Activated CD8-positive, alpha-beta memory T cell treated with anti-CD3 and anti-CD28 coated beads for 24 hours (primary cell): Measurements from ENCODE around the gene CLHC1.
"Not testable (repeated sequence)": the region's sequence is repeated elsewhere in the genome, so short reads cannot be mapped to it uniquely, and the experiment has no call there.

Experiments used
- DNase-seq: peaks from one replicate; pipeline ENCODE4 v3.0.0-alpha.2; 2020

The CLHC1 gene

DNA sequence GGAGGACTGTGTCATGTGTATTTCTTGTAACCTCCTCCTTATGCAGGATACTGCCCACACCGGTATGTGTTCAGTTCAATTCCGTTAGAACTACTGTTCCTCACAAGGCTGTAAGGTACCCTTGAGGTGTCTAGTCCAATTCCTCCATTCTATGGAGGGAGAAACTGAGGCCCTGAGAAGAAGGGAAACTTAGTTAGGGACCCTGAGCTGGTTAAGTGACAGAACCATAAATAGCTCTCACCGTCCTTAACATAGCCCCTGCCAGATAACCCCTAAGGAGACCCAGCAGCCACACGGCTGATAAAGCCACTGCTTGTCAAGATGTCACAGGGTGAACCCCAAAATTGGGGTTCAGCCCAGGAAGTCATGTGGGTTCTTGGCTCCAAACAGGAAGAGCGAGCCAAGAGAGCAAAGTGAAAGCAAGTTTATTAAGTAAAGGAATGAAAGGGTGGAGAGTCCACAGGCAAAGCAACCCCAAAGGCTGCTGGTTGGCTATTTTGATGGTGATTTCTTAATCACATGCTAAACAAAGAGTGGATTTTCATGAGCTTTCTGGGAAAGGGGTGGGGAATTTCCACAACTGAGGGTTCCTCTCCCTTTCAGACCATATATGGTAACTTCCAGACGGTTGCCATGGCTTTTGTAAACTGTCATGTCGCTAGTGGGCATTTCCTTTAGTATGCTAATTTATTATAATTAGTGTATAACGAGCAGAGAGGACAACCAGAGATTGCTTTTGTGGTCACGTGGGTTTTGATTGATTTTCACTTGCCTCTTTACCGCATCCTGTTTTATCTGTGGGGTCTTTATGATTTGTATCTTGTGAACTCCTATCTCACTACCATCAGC, 98.4 kb downstream of the CLHC1 start:
- DNase-seq: peak; percentile 67

- DNase-seq: no peak
These were observed 101.2 kb downstream of the CLHC1 start for GRCh38 chr2:55130849-55131248.

DNA sequence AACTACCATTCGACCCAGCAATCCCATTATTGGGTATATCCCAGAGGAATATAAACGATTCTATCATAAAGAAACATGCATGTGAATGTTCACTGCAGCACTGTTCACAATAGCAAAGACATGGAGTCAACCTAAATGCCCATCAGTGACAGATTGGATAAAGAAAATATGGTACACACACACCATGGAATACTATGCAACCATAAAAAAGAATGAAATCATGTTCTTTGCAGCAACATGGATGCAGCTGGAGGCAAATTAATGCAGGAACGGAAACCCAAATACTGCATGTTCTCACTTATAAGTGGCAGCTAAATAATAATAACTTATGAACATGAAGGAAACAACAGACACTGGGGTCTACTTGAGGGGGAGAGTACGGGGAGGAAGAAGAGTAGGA, 105.5 kb downstream of the CLHC1 start:
- not testable (repeated sequence) for DNase-seq
